ENCODE measurements around the gene EMC10.
"Not testable (repeated sequence)": the region's sequence is repeated elsewhere in the genome, so short reads cannot be mapped to it uniquely, and the experiment has no call there.

The EMC10 gene

DNA sequence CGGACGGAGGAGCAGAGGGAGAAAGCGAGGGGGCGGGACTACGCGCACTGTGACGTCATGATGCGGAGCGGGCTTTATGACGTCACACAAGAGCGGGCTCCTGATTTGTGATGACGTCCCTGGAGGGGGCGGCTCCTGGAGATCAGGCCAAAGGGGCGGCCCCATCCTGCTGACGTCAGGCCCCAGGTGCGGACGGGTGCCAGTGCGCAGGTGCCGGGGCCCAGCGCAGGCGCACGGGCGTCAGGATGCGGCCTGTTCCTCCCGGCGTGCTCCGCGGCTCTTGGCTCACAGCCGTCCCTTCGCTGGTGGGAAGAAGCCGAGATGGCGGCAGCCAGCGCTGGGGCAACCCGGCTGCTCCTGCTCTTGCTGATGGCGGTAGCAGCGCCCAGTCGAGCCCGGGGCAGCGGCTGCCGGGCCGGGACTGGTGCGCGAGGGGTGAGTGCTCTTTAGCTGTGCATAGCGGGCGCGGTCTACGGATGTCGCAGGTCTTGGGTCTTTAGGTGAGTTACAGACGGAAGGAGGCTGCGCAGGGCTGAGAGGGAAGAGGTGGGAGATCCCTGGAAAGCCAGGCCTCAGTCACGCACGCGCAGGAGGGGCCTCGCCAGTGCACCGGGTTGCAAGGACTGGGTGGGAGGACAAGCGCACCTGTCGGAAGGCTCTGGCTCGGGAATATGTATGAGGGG is at the start of gene EMC10, which contains the start of gene GARIN5A:
Gene EMC10, plus strand, starts transcription at position 284 of the 683 bp plus-strand sequence. Its CDS starts 38 bp downstream, at position 322.
Gene GARIN5A, minus strand, starts transcription at position 625 of the 683 bp plus-strand sequence. Its CDS starts 460 bp downstream, at position 165.
- DNase-seq = peak; percentile 36

DNA sequence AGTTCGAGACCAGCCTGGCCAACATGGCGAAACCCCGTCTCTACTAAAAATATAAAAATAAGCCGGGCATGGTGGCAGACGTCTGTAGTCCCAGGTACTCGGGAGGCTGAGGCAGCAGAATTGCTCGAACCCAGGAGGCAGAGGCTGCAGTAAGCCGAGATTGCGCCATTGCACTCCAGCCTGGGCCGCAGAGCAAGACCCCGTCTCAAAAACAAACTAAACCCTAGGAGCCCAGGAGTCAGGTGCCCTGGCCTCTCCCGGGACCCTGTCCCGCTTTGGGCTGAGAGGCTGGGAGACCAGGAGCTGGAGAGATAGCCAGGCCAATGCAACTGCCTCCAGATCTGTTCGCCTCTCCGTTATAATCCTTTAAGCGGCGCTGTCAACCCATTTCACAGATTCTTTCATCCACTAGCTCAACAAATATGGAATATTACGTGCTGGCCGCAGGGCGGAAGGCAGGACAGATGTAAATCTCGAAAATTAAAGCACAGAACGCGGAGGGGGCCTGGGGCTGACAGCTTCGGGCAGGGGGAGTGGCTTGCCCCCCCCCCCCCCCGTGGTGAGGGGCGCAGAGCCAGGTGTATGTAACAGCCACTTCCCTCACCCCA is 48.9 kb upstream of the EMC10 start:
- no peak for DNase-seq

DNA sequence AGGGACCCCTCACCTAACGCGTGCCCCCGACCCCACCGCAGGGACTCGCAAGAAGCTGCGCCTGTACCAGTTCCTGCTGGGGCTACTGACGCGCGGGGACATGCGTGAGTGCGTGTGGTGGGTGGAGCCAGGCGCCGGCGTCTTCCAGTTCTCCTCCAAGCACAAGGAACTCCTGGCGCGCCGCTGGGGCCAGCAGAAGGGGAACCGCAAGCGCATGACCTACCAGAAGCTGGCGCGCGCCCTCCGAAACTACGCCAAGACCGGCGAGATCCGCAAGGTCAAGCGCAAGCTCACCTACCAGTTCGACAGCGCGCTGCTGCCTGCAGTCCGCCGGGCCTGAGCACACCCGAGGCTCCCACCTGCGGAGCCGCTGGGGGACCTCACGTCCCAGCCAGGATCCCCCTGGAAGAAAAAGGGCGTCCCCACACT is 48.3 kb upstream of the EMC10 start:
- no peak for DNase-seq

DNA sequence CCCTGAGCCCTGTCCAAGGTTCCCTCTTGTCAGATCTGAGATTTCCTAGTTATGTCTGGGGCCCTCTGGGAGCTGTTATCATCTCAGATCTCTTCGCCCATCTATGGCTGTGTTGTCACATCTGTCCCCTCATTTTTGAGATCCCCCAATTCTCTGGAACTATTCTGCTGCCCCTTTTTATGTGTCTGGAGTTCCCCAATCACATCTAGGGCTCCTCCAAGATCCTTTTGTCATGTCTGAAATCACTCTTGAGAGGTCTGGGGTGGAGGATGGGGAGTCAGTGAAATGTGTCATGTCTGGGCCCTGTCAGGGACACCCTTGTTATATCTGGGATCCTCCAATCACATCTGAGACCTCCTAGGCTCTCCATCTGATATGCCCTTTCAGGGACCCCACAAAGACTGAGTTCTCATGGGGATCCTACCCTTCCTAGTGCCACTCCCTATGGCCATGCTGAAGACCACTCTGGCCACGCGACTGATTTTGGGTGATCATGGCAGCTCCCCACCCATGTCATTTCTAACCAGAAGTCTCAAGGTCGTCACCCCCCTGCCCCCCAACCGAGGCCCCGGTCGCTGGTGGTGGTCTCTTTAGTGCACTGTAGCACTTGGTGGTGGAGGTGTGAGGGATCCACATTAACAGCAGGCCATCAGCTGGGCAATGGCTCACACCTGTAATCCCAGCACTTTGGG is 47.4 kb upstream of the EMC10 start:
- no peak for DNase-seq

DNA sequence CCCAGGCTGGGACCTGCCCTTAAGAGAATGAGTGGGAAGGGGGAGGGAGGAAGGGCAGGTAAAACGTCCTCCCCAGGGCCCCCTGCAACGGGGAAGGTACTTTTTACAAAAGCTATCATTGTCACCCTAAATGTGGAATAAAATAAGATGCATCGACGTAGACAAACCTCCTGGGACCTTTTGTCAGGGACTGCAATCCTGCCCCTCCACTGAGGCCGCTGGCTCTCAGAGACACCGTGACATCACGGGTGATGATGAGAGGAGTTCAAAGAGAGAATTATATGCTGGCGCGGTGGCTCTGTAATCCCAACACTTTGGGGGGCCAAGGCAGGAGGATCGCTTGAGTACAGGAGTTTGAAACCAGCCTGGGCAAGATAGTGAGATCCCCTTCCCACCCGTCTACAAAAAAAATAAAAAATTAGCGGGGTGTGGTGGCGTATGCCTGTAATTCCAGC is 45.4 kb upstream of the EMC10 start:
- DNase-seq = no peak

DNA sequence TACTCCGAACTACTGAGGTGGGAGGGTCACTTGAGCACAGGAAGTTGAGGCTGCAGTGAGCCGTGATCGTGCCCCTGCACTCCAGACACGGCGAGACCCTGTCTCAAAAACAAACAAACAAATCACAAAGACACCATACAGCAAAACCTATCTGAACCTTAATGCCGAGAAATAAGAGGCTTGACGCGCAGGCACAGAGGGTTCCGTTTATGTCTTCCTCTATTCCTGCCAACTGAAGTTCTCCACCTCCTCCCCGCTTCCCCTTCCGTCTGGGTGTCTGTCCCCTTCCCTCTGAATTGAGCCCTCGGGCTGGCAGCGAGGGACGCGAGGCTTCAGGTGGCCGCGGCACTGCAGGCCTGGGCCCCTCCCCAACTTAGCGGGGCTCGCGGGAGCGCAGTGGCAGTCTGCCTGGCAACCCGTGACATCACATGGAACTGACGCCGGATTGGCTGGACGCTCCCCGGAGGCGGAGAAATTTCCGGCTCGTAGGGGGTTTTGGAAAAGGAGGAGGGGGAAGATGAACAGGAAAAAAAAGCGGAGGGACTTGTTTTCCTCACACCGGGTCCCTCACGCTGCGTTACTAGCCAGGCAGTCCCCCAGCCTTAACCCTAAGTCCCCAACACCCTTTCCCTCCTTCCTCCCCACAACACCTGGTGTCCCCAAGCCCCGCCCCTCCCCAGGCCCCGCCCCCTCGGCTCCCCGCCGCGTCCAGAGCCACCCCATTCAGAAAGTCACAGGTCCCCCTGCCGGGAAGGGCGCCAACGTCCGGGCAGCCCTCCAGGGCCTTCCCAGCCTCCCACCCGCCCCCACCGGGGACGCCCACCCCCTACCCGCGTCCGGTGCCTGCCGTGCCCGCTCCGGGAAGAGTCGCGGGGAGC is 44.7 kb upstream of the EMC10 start:
- DNase-seq = peak; percentile 45

DNA sequence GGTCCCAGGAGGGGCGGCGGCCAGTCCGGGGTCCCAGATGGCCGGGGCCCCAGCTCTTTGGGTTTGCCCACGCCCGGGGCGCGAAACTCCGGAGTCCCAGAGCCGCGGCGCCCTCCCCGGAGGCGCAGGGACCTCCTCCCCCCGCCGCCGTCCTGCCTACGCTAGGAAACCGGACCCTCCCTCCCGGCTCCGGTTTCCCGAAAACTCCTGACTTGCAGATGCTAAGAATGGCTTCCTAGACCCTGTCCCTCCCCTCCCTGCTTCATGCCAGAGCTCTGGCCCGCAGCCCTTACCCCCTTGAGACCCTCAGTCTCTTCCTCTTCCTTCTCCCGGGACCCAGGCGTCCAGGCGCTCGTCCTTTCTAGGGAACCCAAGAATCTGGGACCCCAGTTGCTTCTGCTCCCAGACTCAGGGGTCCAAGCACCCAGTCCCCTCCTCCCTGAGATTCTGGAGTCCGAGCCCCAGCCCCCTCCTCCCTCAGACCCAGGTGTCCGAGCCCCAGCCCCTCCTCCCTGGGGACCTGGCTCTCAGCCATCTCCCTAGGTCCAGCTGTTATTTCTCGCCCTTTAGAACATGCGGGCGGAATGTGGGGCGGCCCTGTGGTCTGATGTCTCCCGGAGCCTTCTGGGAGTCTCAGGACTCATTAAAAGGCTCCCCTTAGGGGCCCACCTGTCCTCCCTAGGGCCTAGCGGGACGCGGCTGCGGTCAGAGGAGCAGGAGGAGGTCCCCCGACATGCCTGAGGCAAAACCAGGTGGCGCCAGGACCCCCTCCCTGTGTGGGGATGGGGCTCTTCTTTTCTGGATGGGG is 43.9 kb upstream of the EMC10 start, which contains the start of gene MYBPC2:
Gene MYBPC2, plus strand, starts transcription at position 672 of the 808 bp plus-strand sequence. Its CDS starts 62 bp downstream, at position 734.
- DNase-seq = no peak

DNA sequence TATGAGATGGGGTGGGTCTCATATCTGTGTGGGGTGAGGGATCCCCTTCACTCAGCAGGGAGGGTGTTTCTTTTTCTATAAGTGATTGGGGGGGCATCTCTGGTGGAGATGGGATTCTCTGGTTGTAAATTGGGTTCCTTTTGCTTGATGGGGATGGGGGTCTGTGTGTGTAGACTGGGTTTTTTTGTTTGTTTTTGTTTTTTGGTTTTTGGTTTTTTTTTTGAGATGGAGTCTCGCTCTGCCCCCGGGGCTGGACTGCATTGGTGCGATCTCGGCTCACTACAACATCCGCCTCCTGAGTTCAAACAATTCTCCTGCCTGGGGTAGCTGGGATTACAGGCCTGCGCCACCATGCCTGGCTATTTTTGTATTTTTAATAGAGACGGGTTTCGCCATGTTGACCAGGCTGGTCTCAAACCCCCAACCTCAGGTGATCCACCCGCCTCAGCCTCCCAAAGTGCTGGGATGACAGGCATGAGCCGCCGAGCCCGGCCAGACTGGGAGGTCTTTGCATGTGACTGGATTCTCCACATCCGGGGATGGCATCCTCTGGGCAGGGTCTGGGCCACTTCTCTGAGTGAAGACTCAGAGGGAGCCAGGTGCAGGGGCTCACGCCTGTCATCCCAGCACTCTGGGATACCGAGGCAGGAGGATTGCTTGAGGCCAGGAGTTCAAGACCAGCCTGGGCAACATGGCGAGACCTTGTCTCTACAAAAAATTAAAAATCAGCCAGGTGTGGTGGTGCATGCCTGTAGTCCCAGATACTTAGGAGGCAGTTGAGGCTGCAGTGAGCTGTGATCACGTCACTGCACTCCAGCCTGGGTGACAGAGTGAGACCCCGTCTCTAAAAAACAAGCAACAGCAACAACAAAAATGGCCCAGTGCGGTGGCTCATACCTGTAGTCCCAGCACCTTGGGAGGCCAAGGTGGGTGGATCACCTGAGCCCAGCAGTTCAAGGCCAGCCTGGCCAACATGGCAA is 42.8 kb upstream of the EMC10 start:
- no peak for DNase-seq

DNA sequence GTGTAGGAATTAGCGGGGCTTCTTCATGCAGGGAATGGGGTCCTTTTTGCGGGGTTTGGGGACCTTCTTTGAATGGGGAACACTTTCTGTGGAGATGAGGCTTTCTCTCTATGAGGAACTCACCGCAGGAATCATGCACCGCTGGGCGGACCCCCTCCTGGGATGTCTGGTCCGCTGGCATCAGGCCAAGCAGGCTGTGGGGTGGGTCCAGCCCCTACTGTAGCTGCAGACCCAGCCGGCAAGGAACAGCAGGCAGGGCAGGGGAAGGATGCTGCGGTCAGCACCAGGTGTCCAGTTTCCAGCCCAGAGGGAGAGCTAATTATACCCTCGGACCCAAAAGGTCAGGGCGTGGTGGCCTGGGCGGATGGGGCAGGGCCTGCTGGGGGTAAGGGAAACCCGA is 41.8 kb upstream of the EMC10 start:
- no peak for DNase-seq

DNA sequence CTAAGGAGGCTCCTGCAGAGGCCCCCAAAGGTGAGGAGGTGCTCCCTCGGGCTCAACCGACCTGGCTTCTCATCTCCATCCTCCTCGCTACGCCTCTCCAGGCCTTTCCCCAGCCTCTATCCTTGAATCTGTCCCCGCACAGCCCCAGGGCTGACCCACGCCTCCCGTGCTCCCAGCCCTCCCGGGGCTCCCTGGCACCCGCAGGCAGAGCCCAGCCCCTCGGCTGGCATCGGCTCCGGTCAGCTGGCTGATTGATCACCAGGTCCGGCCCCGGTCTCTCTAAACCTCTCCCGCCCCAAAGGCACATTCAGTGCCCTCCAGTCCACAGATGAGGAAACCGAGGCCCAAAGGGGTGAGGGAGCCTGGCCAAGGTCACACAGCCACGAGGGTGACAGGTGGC is 41.1 kb upstream of the EMC10 start:
- no peak for DNase-seq

DNA sequence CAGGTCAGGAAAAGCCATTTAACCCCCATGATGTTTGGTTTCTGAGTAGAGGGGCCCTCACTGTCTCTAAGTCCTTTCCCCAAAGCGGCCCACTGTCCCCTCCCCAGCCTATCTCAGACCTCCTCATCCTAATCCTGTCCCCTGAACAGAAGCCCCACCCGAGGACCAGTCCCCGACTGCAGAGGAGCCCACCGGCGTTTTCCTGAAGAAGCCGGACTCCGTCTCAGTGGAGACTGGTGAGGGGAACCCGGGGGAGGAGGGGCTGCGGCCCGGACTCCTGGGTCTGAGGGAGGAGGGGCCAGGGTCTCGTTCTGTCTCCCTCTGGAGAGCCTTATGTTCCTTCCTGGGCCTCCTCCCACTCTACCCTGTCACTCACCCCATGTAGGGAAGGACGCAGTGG is 40.7 kb upstream of the EMC10 start:
- no peak for DNase-seq

DNA sequence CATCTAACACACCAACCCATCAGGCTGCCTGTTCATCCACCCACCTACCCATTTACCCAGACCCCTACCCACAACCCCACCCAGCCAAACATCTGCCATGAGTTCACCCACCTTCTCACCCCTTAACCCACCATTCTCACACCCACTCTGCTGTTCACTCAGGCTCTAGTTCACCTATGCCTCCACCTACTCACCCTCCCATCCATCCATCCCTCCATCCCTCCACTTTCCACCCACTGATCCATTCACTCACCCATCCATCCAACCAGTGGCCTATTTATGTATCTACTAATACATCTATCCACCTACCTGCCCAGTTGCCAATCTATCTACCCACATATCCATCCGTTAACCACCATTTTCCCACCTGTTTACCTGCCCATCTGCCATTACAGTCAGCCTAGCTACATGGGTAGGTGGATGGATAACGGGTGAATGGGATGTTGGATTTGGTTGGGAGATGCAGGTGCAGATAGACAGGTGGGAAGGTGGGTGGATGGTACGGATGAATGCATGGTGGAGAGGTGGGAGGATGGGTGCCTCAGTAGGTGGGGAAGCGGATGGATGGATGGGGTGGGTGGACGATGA is 38.4 kb upstream of the EMC10 start:
- no peak for DNase-seq

DNA sequence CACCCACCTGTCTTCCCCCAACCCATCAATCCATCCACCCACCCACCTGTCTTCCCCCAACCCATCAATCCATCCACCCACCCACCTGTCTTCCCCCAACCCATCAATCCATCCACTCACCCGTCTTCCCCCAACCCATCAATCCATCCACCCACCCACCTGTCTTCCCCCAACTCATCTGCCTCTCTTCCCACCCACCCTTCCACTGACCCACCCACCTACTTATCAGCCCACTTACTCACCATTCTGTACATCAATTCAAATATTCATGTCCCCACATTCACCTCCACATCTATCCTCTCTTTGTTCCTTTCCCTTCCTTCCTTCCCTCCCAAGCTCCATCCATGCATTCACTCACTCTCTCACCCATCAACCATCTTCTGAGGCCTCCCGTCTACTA is 37.2 kb upstream of the EMC10 start:
- not testable (repeated sequence) for DNase-seq

DNA sequence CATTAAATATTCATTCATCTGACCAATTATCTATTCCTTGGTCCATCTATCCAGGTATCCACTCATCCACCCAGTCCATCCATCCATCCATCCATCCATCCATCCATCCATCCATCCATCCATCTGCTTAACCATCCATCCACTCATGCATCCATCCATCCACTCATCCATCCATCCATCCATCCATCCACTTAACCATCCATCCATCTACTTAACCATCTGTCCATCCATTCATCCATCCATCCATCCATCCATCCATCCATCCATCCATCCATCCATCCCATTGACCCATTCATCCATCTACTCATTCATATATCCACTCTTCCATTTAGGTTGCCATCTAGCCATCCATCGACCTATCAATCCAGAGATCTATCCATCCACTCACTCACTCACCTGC is 32.2 kb upstream of the EMC10 start:
- DNase-seq = no peak

DNA sequence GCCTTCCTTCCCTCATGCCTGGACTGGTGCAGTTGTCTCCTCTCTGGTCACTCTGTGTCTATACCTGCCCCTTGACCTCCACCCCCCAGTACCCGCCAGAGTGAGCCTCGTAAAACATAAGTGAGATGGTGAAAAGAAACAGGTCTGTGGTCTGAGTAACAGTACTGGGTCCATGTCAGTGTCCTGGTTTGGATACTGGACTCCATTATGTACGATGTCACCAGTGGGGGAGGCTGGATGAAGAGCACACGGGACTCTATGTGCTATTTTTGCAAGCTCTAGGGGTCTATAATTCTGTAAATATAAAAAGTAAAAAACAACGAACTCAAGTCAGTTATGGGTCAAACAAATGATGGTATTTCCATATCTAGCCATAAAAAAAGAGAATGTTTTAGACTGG is 29.3 kb upstream of the EMC10 start:
- DNase-seq = no peak

DNA sequence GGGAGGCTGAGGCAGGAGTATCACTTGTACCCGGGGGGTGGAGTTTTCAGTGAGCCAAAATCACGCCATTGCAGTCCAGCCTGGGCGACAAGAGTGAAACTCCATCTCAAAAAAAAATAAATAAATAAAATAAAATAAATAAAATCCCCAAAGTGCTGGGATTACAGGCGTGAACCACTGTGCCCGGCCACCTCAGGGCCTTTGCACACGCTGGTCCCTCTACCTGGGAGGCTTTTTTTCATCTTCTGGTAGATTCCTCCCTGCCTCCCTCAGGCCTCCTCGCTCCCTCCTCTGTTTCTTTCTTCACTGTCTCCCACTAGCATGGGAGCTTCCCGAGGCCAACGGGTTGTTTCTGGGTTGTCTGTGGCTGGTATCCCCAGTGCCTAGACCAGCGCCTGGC is 28.6 kb upstream of the EMC10 start:
- no peak for DNase-seq

DNA sequence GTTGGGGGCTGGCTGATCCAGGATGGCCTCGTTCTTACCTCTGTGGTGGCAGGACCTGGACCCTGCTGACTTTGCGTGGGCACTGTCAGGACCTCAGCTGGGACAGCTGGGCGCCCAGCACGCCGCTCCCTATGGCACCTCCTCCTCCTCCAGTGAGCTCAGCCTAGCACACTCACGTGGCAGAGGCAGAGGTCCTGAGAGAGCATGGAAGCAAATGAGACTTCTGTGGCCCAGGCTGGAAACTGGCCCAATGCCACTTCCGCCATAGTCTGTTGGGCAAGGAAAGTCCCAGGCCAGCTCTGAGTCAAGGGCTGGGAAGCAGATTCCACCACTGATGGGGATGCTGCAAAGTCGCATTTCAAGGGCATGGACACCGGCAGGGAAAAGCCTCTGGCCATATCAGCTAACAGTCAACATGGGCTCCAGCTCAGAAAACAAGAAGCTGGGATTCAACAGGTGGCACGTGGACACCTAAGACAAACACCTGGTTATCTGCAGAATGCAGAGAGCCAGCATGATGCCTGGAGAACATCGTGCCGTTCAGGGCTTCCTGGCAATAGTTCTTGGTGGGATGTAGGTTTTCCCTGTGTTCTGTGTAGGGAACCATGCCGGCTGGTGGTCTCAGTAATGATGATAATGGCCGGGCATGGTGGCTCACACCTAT is 26.9 kb upstream of the EMC10 start:
- no peak for DNase-seq

DNA sequence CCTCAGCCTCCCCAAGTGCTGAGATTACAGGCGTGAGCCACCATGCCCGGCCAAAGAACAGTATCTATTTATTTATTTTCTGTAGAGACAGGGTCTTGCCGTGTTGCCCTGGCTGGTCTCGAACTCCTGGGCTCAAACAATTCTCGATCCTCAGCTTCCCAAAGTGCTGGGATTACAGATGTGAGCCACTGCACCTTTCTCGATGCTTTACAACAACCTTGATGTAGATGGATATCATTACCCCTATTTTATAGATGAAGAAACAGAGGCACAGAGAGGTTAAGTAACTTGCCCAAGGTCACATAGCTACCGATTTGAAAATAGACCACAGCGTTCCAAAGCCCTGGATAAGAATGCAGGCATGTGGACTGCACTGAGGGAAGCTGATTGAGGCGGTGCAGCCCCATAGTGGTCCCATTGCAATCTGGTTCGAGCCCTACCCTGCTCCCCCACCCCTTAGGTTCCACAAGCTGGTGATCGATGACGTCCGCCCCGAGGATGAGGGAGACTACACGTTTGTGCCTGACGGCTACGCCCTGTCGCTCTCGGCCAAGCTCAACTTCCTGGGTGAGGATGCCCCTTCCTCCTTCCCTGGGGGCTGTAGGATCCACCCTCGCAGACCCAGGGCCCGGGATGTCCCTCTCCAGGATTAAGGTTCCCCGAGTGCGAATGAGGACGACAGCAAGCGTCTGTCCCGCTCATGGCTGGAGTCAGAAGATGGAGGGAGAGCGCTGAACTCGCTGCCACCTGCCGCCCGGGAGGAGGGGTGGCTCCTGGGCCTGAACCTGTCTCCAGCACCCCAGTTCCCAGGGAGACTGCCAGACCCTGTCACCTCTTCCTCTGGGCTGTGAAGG is 25.7 kb upstream of the EMC10 start:
- no peak for DNase-seq

DNA sequence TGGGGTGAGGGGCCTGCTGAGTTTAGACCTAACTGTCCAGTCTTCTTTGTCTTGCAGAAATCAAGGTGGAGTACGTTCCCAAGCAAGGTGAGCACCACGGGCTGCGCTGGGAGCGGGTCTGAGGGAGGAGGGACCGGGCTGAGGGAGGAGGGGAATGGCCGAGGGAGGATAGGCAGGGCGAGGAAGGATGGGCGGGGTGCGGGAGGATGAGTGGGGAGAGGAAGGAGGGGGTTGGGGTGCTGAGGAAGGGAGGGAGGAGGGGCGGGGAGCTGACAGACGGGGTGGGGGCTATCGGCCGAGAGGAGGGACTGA is 25.1 kb upstream of the EMC10 start:
- DNase-seq = no peak
